Stimulated activated naive B cell treated with anti-CD40 and anti-IgM and Interleukin-4, amounts not matched to agents 10 μg/mL and 1 μg/mL and 100 μg/mL, for 72 hours (primary cell): ENCODE data around the gene MTG2.
"Not testable (repeated sequence)": the region's sequence is repeated elsewhere in the genome, so short reads cannot be mapped to it uniquely, and the experiment has no call there.

ENCODE experiments used
- ATAC-seq, 2 donors: fragments of 150-1000 bp; cut with Tn5 transposase; replicated peaks; 2 replicates each; pipeline ENCODE4 v1.10.0; 2021; ENCODE audit warnings: moderate library complexity in 1 of 2
- DNase-seq: peaks from one replicate; pipeline ENCODE4 v3.0.0; 2021
- H3K27ac Mint-ChIP-seq: one replicate; pipeline ENCODE4 v1.8.0; 2022; ENCODE audit warnings: mild to moderate bottlenecking, mixed read lengths
- H3K27me3 Mint-ChIP-seq, 2 donors: one replicate each; pipeline ENCODE4 v1.8.0; 2022; ENCODE audit warnings: mixed read lengths in 2 of 2
- H3K36me3 Mint-ChIP-seq, 2 donors: one replicate each; pipeline ENCODE4 v1.8.0; 2022; ENCODE audit warnings: mixed read lengths in 2 of 2, mild to moderate bottlenecking in 1 of 2
- H3K4me1 Mint-ChIP-seq, 2 donors: one replicate each; pipeline ENCODE4 v1.8.0; 2022; ENCODE audit warnings: mixed read lengths in 2 of 2, mild to moderate bottlenecking in 1 of 2
- H3K4me3 Mint-ChIP-seq, 2 donors: one replicate each; pipeline ENCODE4 v1.8.0; 2022; ENCODE audit warnings: mild to moderate bottlenecking in 2 of 2, mixed read lengths in 2 of 2, moderate library complexity in 1 of 2
- H3K9me3 Mint-ChIP-seq, 2 donors: one replicate each; pipeline ENCODE4 v1.8.0; 2022; ENCODE audit warnings: mixed read lengths in 2 of 2, mild to moderate bottlenecking in 1 of 2

The MTG2 gene

GRCh38 chr20:62141397-62142251 lies 41.2 kb upstream of the MTG2 start:
- H3K4me1 Mint-ChIP-seq, result peaks cover 32 to 50% of the 10 kb centered on the region in 2 donors
- no peaks in the 10 kb centered on the region for H3K27me3 Mint-ChIP-seq
- no peak for ATAC-seq
- peak overlapping the region; percentile 87 to 90 for H3K4me3 Mint-ChIP-seq
- no peaks in the 10 kb centered on the region for H3K9me3 Mint-ChIP-seq
- DNase-seq, result no peak
- peak overlapping the region; percentile 95 for H3K27ac Mint-ChIP-seq
- H3K36me3 Mint-ChIP-seq, result peaks cover 30 to 47% of the 10 kb centered on the region in 2 donors

GRCh38 chr20:62142252-62143080 lies 40.4 kb upstream of the MTG2 start:
- Mint-ChIP-seq H3K27ac (peak overlapping the region; percentile 95), H3K27me3 (no peaks in the 10 kb centered on the region), H3K9me3 (no peaks in the 10 kb centered on the region), H3K4me3 (peak overlapping the region; percentile 87 to 90), H3K36me3 (peaks cover 22 to 42% of the 10 kb centered on the region in 2 donors), H3K4me1 (peaks cover 34 to 54% of the 10 kb centered on the region in 2 donors)
- no peak for DNase-seq
- peak; percentile 31 to 37 for ATAC-seq

GRCh38 chr20:62143081-62143956 lies 39.5 kb upstream of the MTG2 start, which contains the start of the genes PSMA7 and SS18L1:
Gene PSMA7 (minus strand): TSS chr20:62143394. CDS start chr20:62143303, 91 bp downstream.
Gene SS18L1 (plus strand): TSS chr20:62143769. CDS start chr20:62143821, 52 bp downstream.
- Mint-ChIP-seq H3K4me1 (peaks cover 31 to 49% of the 10 kb centered on the region in 2 donors), H3K27me3 (no peaks in the 10 kb centered on the region), H3K27ac (peak within 1 kb of the TSS; percentile 96)

GRCh38 chr20:62143957-62144825 lies 38.6 kb upstream of the MTG2 start:
- DNase-seq (peak; percentile 37), ATAC-seq (peak; percentile 10 to 22)
- H3K4me3 Mint-ChIP-seq, result peak overlapping the region; percentile 79 to 88
- peaks cover 32 to 49% of the 10 kb centered on the region in 2 donors for H3K4me1 Mint-ChIP-seq
- no peaks in the 10 kb centered on the region for H3K27me3 Mint-ChIP-seq
- no peaks in the 10 kb centered on the region for H3K9me3 Mint-ChIP-seq
- peak overlapping the region; percentile 81 for H3K27ac Mint-ChIP-seq
- H3K36me3 Mint-ChIP-seq, result peaks cover 13 to 31% of the 10 kb centered on the region in 2 donors

More at GRCh38 chr20:62143081-62143956, 39.5 kb upstream of the MTG2 start, which contains the start of the genes PSMA7 and SS18L1:
- DNase-seq (peak; percentile 79), ATAC-seq (peak; percentile 90 to 93)
- Mint-ChIP-seq H3K36me3 (peaks cover 14 to 36% of the 10 kb centered on the region in 2 donors), H3K4me3 (peak within 1 kb of the TSS; percentile 90), H3K9me3 (no peaks in the 10 kb centered on the region)

GRCh38 chr20:62145688-62146018 lies 37.2 kb upstream of the MTG2 start:
- H3K27ac Mint-ChIP-seq, result no peak overlapping the region
- ATAC-seq (no peak), DNase-seq (no peak)
- H3K4me3 Mint-ChIP-seq, result peak overlapping the region; percentile 3 to 46
- H3K4me1 Mint-ChIP-seq, result peaks cover 32 to 50% of the 10 kb centered on the region in 2 donors
- H3K36me3 Mint-ChIP-seq, result peaks cover 9 to 29% of the 10 kb centered on the region in 2 donors
- H3K9me3 Mint-ChIP-seq, result no peaks in the 10 kb centered on the region
- H3K27me3 Mint-ChIP-seq, result no peaks in the 10 kb centered on the region

- peaks cover 30 to 45% of the 10 kb centered on the region in 2 donors for H3K4me1 Mint-ChIP-seq
- no peaks in the 10 kb centered on the region for H3K27me3 Mint-ChIP-seq
- H3K4me3 Mint-ChIP-seq, result no peak overlapping the region
- no peak overlapping the region for H3K27ac Mint-ChIP-seq
- H3K9me3 Mint-ChIP-seq, result no peaks in the 10 kb centered on the region
- ATAC-seq (no peak), DNase-seq (no peak)
- H3K36me3 Mint-ChIP-seq, result peaks cover 6 to 27% of the 10 kb centered on the region in 2 donors
Observed at GRCh38 chr20:62146019-62146755, 36.6 kb upstream of the MTG2 start.

GRCh38 chr20:62147125-62147524 lies 35.7 kb upstream of the MTG2 start:
- no peak overlapping the region for H3K27ac Mint-ChIP-seq
- no peaks in the 10 kb centered on the region for H3K9me3 Mint-ChIP-seq
- ATAC-seq (no peak), DNase-seq (no peak)
- no peaks in the 10 kb centered on the region for H3K27me3 Mint-ChIP-seq
- H3K36me3 Mint-ChIP-seq, result peaks cover 10 to 28% of the 10 kb centered on the region in 2 donors
- H3K4me1 Mint-ChIP-seq, result peaks cover 26 to 41% of the 10 kb centered on the region in 2 donors
- H3K4me3 Mint-ChIP-seq, result no peak overlapping the region

- H3K9me3 Mint-ChIP-seq, result peaks cover 2 to 3% of the 10 kb centered on the region in 2 donors
- no peak for ATAC-seq
- no peak for DNase-seq
- H3K36me3 Mint-ChIP-seq, result peaks cover 14 to 32% of the 10 kb centered on the region in 2 donors
- peaks cover 25 to 44% of the 10 kb centered on the region in 2 donors for H3K4me1 Mint-ChIP-seq
- no peaks in the 10 kb centered on the region for H3K27me3 Mint-ChIP-seq
- no peak overlapping the region for H3K4me3 Mint-ChIP-seq
- H3K27ac Mint-ChIP-seq, result no peak overlapping the region
Observed at GRCh38 chr20:62147528-62147927, 35.3 kb upstream of the MTG2 start.

GRCh38 chr20:62148383-62148782 lies 34.4 kb upstream of the MTG2 start:
- H3K4me1 Mint-ChIP-seq, result peaks cover 25 to 47% of the 10 kb centered on the region in 2 donors
- H3K36me3 Mint-ChIP-seq, result peaks cover 22 to 41% of the 10 kb centered on the region in 2 donors
- not testable (repeated sequence) for ATAC-seq, H3K4me3 Mint-ChIP-seq, H3K27ac Mint-ChIP-seq, DNase-seq, H3K9me3 Mint-ChIP-seq, H3K27me3 Mint-ChIP-seq

- Mint-ChIP-seq H3K4me3 (no peak overlapping the region), H3K9me3 (peaks cover 9 to 12% of the 10 kb centered on the region in 2 donors), H3K36me3 (peaks cover 27 to 46% of the 10 kb centered on the region in 2 donors), H3K4me1 (peaks cover 25 to 47% of the 10 kb centered on the region in 2 donors), H3K27ac (no peak overlapping the region), H3K27me3 (no peaks in the 10 kb centered on the region)
- no peak for ATAC-seq
- no peak for DNase-seq
Observed at GRCh38 chr20:62148908-62149314, 33.9 kb upstream of the MTG2 start.

- DNase-seq (no peak), ATAC-seq (no peak)
- H3K27me3 Mint-ChIP-seq, result no peaks in the 10 kb centered on the region
- H3K9me3 Mint-ChIP-seq, result peaks cover 9 to 12% of the 10 kb centered on the region in 2 donors
- H3K4me3 Mint-ChIP-seq, result no peak overlapping the region
- H3K27ac Mint-ChIP-seq, result no peak overlapping the region
- H3K36me3 Mint-ChIP-seq, result peaks cover 36 to 54% of the 10 kb centered on the region in 2 donors
- peaks cover 21 to 42% of the 10 kb centered on the region in 2 donors for H3K4me1 Mint-ChIP-seq
Observed at GRCh38 chr20:62149532-62150309, 33.1 kb upstream of the MTG2 start.

- peaks cover 9 to 12% of the 10 kb centered on the region in 2 donors for H3K9me3 Mint-ChIP-seq
- H3K4me1 Mint-ChIP-seq, result peaks cover 17 to 37% of the 10 kb centered on the region in 2 donors
- DNase-seq, result no peak
- peaks cover 34 to 57% of the 10 kb centered on the region in 2 donors for H3K36me3 Mint-ChIP-seq
- H3K27ac Mint-ChIP-seq, result no peak overlapping the region
- H3K27me3 Mint-ChIP-seq, result no peaks in the 10 kb centered on the region
- no peak overlapping the region for H3K4me3 Mint-ChIP-seq
- no peak for ATAC-seq
Observed at GRCh38 chr20:62150310-62150575, 32.6 kb upstream of the MTG2 start.
